ENCODE data around the gene MLLT3.

The MLLT3 gene

GRCh38 chr9:20325008-20325407 is 297.3 kb downstream of the MLLT3 start:
- no peak for FAIRE-seq

- no peak for FAIRE-seq
Observed at GRCh38 chr9:20322212-20322611, 300.1 kb downstream of the MLLT3 start.

GRCh38 chr9:20321423-20322082 is 300.7 kb downstream of the MLLT3 start:
- FAIRE-seq = no peak

GRCh38 chr9:20320921-20321320 is 301.4 kb downstream of the MLLT3 start:
- no peak for FAIRE-seq

GRCh38 chr9:20319641-20320337 is 302.5 kb downstream of the MLLT3 start:
- peak; percentile 93 for FAIRE-seq

GRCh38 chr9:20319241-20319640 is 303.1 kb downstream of the MLLT3 start:
- FAIRE-seq = no peak

- no peak for FAIRE-seq
Observed at GRCh38 chr9:20317701-20318100, 304.6 kb downstream of the MLLT3 start.

- FAIRE-seq = no peak
Observed at GRCh38 chr9:20316372-20316771, 305.9 kb downstream of the MLLT3 start.

GRCh38 chr9:20315677-20316076 is 306.6 kb downstream of the MLLT3 start:
- no peak for FAIRE-seq

GRCh38 chr9:20314981-20315380 is 307.3 kb downstream of the MLLT3 start:
- FAIRE-seq = no peak

- FAIRE-seq = no peak
Observed at GRCh38 chr9:20313415-20313814, 308.9 kb downstream of the MLLT3 start.

- no peak for FAIRE-seq
Observed at GRCh38 chr9:20312732-20313131, 309.6 kb downstream of the MLLT3 start.

GRCh38 chr9:20310024-20310423 is 312.3 kb downstream of the MLLT3 start:
- no peak for FAIRE-seq

- FAIRE-seq = no peak
Observed at GRCh38 chr9:20309124-20309523, 313.2 kb downstream of the MLLT3 start.

GRCh38 chr9:20307621-20308020 is 314.7 kb downstream of the MLLT3 start:
- FAIRE-seq = no peak

- FAIRE-seq = no peak
Observed at GRCh38 chr9:20305452-20305851, 316.8 kb downstream of the MLLT3 start.

GRCh38 chr9:20303996-20304395 is 318.3 kb downstream of the MLLT3 start:
- FAIRE-seq = no peak

- no peak for FAIRE-seq
Observed at GRCh38 chr9:20303066-20303465, 319.2 kb downstream of the MLLT3 start.

GRCh38 chr9:20302197-20302596 is 320.1 kb downstream of the MLLT3 start:
- no peak for FAIRE-seq

- FAIRE-seq = no peak
Observed at GRCh38 chr9:20300430-20301115, 321.7 kb downstream of the MLLT3 start.

GRCh38 chr9:20297646-20298084 is 324.6 kb downstream of the MLLT3 start:
- no peak for FAIRE-seq

- FAIRE-seq = no peak
Observed at GRCh38 chr9:20295555-20295954, 326.7 kb downstream of the MLLT3 start.

GRCh38 chr9:20294046-20294750 is 328.1 kb downstream of the MLLT3 start:
- FAIRE-seq = no peak
